IMR-90 (cell line): Measurements from ENCODE around the gene PRC1.

Experiments
- BHLHE40 ChIP-seq: fragments of 150-350 bp; IDR thresholded peaks from 2 replicates; pipeline ENCODE4 v1.6.1; 2016; ENCODE audit warnings: mild to moderate bottlenecking, low read depth, low read length
- CEBPB ChIP-seq: IDR thresholded peaks from 2 replicates; pipeline ENCODE4 v1.6.1; 2012; ENCODE audit warnings: low read depth, low read length, improper control_type of control experiment
- CHD1 ChIP-seq: IDR thresholded peaks from 2 replicates; pipeline ENCODE4 v1.6.1; 2012; ENCODE audit warnings: low read depth, low read length, improper control_type of control experiment
- CTCF ChIP-seq: conservative IDR thresholded peaks from 2 replicates; pipeline ENCODE4 v1.5.1; 2012; ENCODE audit warnings: mild to moderate bottlenecking, low read depth, low read length, improper control_type of control experiment
- FOS ChIP-seq: fragments of 150-350 bp; IDR thresholded peaks from 2 replicates; pipeline ENCODE4 v1.6.1; 2016; ENCODE audit warnings: low read depth, low read length
- MAFK ChIP-seq: IDR thresholded peaks from 2 replicates; pipeline ENCODE4 v1.6.1; 2012; ENCODE audit warnings: low read depth, low read length, improper control_type of control experiment
- MAZ ChIP-seq: IDR thresholded peaks from 2 replicates; pipeline ENCODE4 v1.6.1; 2012; ENCODE audit warnings: low read depth, mild to moderate bottlenecking, low read length, improper control_type of control experiment, moderate library complexity, borderline replicate concordance
- MXI1 ChIP-seq: IDR thresholded peaks from 2 replicates; pipeline ENCODE4 v1.6.1; 2012; ENCODE audit warnings: low read depth, mild to moderate bottlenecking, low read length, moderate library complexity, borderline replicate concordance
- NFE2L2 ChIP-seq: fragments of 150-350 bp; IDR thresholded peaks from 2 replicates; pipeline ENCODE4 v1.6.1; 2016; ENCODE audit warnings: low read depth, mild to moderate bottlenecking, low read length
- POLR2A ChIP-seq: IDR thresholded peaks from 2 replicates; pipeline ENCODE4 v1.6.1; 2012; ENCODE audit warnings: mild to moderate bottlenecking, low read depth, low read length
- RAD21 ChIP-seq: IDR thresholded peaks from 2 replicates; pipeline ENCODE4 v1.6.1; 2012; ENCODE audit warnings: low read length, improper control_type of control experiment
- RCOR1 ChIP-seq: IDR thresholded peaks from 2 replicates; pipeline ENCODE4 v1.6.1; 2012; ENCODE audit warnings: mild to moderate bottlenecking, low read length, improper control_type of control experiment; ENCODE audit not compliant: insufficient replicate concordance
- SMC3 ChIP-seq: fragments of 150-350 bp; IDR thresholded peaks from 2 replicates; pipeline ENCODE4 v1.6.1; 2016; ENCODE audit warnings: low read depth, mild to moderate bottlenecking, antibody characterized with exemption, low read length, moderate library complexity
- TF ChIP-seq, protein P1 (sequence below): fragments of 150-350 bp; IDR thresholded peaks from 2 replicates; pipeline ENCODE4 v1.6.1; 2017; ENCODE audit warnings: mild to moderate bottlenecking, antibody characterized with exemption, low read length, low read depth

DNA sequence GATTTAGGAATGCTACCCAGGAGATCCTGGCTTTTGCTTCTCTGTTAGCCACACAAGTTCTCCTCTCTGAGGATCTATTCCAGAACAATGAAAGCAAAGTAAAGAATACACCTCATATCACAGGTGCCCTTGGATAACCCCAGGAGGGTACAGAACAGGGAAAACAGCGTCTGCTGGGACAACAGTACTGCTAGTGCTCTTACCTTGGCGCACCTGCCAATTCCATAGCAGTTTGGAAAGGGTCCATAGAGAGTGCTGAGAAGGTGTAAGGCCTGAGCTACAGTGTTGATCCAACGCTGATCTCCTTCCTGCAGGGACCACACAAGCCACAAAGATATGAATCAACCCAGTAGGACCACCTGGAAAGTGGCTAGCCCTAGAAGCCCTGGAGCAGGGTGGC lies 12.9 kb upstream of the PRC1 start:
- TF ChIP-seq POLR2A (no peak), CTCF (no peak), CHD1 (no peak), MAZ (no peak), BHLHE40 (no peak), RAD21 (no peak), SMC3 (no peak), FOS (no peak), NFE2L2 (no peak), RCOR1 (no peak), MXI1 (no peak), CEBPB (no peak), MAFK (no peak)
- TF ChIP-seq, protein P1, sequence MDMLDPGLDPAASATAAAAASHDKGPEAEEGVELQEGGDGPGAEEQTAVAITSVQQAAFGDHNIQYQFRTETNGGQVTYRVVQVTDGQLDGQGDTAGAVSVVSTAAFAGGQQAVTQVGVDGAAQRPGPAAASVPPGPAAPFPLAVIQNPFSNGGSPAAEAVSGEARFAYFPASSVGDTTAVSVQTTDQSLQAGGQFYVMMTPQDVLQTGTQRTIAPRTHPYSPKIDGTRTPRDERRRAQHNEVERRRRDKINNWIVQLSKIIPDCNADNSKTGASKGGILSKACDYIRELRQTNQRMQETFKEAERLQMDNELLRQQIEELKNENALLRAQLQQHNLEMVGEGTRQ, result no peak
